Upper lobe of right lung (tissue), 1 donor: ENCODE data around the gene DUSP6. TPM values are rescaled to one million over a fixed set of nuclear protein-coding genes. Genes with fewer than 3 reads are reported as not detected.
A peak's percentile ranks its signal among the peaks of the same experiment; 100 is the strongest.

Experiments used
- ATAC-seq: fragments of 200-7000 bp; cut with Tn5 transposase; one replicate; pipeline ENCODE4 v1.9.1; 2020; ENCODE audit warnings: mild to moderate bottlenecking, moderate library complexity
- DNase-seq: peaks from one replicate; pipeline ENCODE4 v3.0.0-alpha.2; 2020
- H3K27ac ChIP-seq: fragments of 200-600 bp; one replicate; pipeline ENCODE4 v1.8.0; 2022
- H3K27me3 ChIP-seq: fragments of 200-600 bp; one replicate; pipeline ENCODE4 v1.8.0; 2022; ENCODE audit warnings: mild to moderate bottlenecking
- H3K36me3 ChIP-seq: fragments of 200-600 bp; one replicate; pipeline ENCODE4 v1.8.0; 2022
- H3K4me1 ChIP-seq: fragments of 200-600 bp; one replicate; pipeline ENCODE4 v1.8.0; 2022
- H3K4me3 ChIP-seq: fragments of 200-600 bp; one replicate; pipeline ENCODE4 v1.8.0; 2022; ENCODE audit warnings: mild to moderate bottlenecking
- H3K9me3 ChIP-seq: fragments of 200-600 bp; one replicate; pipeline ENCODE4 v1.8.0; 2022
- intact Hi-C: fragments of 100-400 bp; cut with DNase I; formaldehyde crosslinking; loops from one replicate; pipeline ENCODE4 v1.11.0; 2022
- total RNA-seq: library from RNA; stranded (reverse); fragmentation: NEBNext Ultra II Directional; extraction: Animal tissue kit (Norgen Biotek cat#: 25700); gene quantifications from one replicate; pipeline ENCODE4 v1.2.1, GENCODE V29; 2021
- TF ChIP-seq, protein P1 (sequence below): fragments of 200-600 bp; IDR thresholded peaks from one replicate; pipeline ENCODE4 v1.8.0; 2022; ENCODE audit warnings: antibody characterized with exemption
- donor health status: DM: no; HTN: yes; CAD: no; lungs with severe emphysema.

The DUSP6 gene
- total RNA-seq, 1 donor from 2014 or later = 110 TPM

DNA sequence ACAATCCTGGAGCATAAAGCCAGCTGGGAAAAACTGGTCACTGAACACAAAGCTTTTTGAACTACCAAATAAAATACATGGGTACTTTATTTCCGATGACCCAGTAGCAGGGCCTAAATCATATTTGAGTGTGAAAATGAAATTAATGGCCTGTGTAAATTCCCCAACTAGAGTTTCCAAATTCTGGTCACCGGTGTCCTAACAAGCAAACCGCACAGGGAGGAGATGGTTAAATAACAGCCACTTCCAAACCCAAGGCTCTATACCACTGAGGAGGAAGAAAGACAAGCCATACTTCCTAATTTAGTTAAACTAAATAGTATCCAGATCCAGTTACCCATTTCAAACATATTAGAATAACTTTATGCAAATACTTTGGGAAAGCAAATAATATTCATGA, 40.1 kb upstream of the DUSP6 start:
- TF ChIP-seq, protein P1, sequence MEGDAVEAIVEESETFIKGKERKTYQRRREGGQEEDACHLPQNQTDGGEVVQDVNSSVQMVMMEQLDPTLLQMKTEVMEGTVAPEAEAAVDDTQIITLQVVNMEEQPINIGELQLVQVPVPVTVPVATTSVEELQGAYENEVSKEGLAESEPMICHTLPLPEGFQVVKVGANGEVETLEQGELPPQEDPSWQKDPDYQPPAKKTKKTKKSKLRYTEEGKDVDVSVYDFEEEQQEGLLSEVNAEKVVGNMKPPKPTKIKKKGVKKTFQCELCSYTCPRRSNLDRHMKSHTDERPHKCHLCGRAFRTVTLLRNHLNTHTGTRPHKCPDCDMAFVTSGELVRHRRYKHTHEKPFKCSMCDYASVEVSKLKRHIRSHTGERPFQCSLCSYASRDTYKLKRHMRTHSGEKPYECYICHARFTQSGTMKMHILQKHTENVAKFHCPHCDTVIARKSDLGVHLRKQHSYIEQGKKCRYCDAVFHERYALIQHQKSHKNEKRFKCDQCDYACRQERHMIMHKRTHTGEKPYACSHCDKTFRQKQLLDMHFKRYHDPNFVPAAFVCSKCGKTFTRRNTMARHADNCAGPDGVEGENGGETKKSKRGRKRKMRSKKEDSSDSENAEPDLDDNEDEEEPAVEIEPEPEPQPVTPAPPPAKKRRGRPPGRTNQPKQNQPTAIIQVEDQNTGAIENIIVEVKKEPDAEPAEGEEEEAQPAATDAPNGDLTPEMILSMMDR = no peak
- Histone ChIP-seq H3K36me3 (no peaks in the 10 kb centered on the region), H3K27ac (no peak overlapping the region), H3K27me3 (no peaks in the 10 kb centered on the region), H3K4me3 (no peak overlapping the region), H3K9me3 (no peaks in the 10 kb centered on the region), H3K4me1 (peaks cover 36% of the 10 kb centered on the region)
- DNase-seq = no peak
- peak; percentile 24 for ATAC-seq
- intact Hi-C loops = no loop called here

DNA sequence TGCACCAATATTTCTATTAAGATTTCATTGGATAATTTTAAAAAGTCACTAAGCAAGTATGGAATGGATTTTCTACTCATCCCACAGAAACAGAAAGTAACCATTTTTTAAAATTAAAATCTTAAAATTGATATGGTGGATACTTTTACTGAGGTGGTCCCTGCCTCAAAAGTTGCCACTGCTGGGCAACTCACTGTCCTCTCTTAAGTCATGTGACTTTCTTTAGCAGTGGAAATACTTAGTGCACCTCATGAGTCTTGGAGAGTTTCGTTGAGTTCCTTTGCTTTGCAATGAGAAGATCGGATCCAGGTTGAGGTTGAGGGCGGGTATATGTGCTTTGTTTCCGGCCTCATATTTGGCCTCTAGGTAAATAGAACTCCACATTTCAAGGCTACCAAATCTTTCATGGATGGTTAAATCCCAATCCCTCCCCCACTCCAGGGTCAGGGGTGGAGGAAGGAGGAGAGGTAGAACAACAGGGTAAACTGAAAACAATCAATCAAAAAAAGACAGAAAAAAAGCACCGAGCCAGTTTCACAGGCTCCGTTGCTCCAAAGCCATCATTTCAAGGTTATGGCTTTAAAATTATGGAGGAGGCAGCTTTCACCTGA, 39.5 kb upstream of the DUSP6 start:
- H3K27ac ChIP-seq = peak overlapping the region; percentile 58
- DNase-seq = no peak
- no peaks in the 10 kb centered on the region for H3K36me3 ChIP-seq
- no peak for ATAC-seq
- intact Hi-C loops = no loop called here
- no peak overlapping the region for H3K4me3 ChIP-seq
- H3K9me3 ChIP-seq = no peaks in the 10 kb centered on the region
- no peaks in the 10 kb centered on the region for H3K27me3 ChIP-seq
- H3K4me1 ChIP-seq = peaks cover 36% of the 10 kb centered on the region
- TF ChIP-seq, protein P1 = no peak

DNA sequence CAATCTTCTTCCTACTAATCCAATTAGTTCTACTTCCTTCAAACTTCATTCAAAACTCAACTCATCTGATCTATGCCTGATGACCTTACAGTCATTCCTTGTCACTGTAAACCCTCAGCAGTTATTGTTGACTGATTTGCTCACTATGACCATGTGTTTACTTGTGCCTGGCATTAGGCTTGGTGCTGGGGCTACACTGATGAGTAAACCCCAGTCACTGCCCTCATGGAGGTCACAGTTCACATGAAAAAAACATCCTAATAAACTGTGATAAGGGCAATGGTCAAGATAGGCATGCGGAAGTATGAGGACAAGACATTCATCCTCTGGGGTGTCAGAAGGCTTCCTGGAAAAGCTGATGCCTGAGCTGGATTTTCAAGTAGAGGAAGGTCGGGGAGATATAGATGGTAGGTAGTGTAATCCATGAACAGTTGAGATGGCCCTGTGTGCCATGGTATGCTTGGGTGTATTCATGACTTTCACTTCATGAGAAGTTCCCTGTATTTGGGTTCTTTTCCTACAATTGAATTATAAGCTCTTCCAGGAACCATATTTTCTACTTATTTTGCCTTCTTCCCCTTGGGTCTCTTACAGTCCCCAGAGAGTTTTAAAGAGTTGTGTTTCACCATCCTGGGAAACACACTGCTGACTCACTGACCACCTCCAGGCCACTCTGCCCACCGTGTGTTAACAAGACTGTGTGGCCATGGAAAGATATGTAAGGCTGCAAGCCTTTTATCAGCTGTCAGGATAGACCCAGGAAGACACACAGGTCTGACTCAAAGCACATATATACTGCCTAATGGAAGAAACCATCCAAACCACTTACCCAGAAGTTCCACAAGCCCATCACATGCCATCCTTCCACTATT, 38.7 kb upstream of the DUSP6 start:
- peak; percentile 45 for ATAC-seq
- intact Hi-C loops = no loop called here
- H3K27ac ChIP-seq = peak overlapping the region; percentile 58

DNA sequence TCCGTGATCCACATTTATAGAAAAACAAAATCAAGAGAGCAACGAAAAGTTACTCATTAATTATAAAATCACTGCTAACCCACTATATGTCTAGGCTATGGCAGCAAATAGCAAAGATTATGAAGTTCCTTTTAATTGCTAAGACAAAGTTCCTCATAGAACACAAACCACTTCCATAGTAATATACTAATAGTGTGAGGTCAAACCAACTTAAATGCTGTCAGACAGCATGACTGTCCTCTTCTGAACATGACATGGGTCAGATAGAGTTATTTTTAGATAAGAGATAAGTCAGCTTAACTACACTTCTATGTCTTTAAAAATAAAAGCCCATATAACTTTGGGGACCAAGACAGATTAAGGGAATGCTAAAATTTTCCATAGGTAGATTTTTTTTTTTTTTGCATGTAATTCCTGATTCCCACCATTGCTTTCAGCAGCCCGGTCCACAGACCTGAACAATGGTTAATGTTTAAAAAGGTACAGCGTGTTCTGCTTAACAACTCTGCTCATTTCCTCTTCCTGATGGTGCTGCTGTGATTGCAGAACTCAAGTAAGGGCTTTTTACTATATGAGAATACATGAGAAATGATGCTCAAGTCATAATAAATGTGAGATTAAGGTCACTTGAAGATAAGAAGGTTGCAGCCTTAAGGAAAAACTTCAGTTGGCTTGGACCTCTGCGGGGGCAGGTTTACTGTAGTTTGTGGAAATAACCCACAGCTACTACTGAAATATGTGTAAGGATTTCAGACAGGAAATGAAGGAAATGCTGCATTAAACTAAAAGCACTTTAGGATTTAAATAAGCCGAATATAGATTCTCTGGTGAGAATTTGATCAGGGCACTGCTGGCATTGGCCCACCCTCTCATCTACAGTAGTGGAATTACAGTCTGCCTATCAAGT, 37.7 kb upstream of the DUSP6 start:
- peak; percentile 88 for ATAC-seq
- DNase-seq = no peak

More for the DNA sequence above, 38.7 kb upstream of the DUSP6 start:
- Histone ChIP-seq H3K36me3 (no peaks in the 10 kb centered on the region), H3K9me3 (no peaks in the 10 kb centered on the region), H3K27me3 (no peaks in the 10 kb centered on the region), H3K4me1 (peaks cover 38% of the 10 kb centered on the region), H3K4me3 (no peak overlapping the region)
- DNase-seq = no peak
- TF ChIP-seq, protein P1 = no peak

DNA sequence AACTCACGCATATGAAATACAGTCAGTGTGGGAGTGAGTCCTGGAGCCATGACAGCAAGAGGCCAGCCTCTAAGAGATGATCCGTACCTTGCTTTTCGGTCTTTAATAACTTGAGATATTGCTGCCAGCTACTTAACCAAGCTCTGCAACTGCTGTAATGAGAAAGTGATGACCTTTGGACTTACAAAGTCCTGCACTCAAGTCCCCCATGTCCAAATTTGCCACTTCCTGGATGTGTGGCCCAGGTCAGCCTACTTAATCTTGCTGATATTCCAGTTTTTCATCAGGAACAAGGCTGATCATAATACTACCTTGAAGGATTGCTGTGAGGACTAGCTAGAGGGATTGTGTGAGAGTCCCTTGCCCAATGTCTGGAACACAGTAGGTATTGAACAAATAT, 33.8 kb upstream of the DUSP6 start:
- Histone ChIP-seq H3K4me3 (no peak overlapping the region), H3K9me3 (no peaks in the 10 kb centered on the region), H3K4me1 (peaks cover 53% of the 10 kb centered on the region), H3K27ac (no peak overlapping the region), H3K36me3 (no peaks in the 10 kb centered on the region), H3K27me3 (no peaks in the 10 kb centered on the region)
- intact Hi-C loops = no loop called here
- TF ChIP-seq, protein P1 = no peak
- DNase-seq (no peak), ATAC-seq (no peak)

More for the DNA sequence above, 37.7 kb upstream of the DUSP6 start:
- intact Hi-C loops = no loop called here
- peaks cover 43% of the 10 kb centered on the region for H3K4me1 ChIP-seq
- no peaks in the 10 kb centered on the region for H3K27me3 ChIP-seq
- no peaks in the 10 kb centered on the region for H3K9me3 ChIP-seq
- TF ChIP-seq, protein P1 = no peak
- H3K36me3 ChIP-seq = no peaks in the 10 kb centered on the region
- peak overlapping the region; percentile 58 for H3K27ac ChIP-seq
- H3K4me3 ChIP-seq = no peak overlapping the region
